ENCODE data around the gene PRR30.

DNA sequence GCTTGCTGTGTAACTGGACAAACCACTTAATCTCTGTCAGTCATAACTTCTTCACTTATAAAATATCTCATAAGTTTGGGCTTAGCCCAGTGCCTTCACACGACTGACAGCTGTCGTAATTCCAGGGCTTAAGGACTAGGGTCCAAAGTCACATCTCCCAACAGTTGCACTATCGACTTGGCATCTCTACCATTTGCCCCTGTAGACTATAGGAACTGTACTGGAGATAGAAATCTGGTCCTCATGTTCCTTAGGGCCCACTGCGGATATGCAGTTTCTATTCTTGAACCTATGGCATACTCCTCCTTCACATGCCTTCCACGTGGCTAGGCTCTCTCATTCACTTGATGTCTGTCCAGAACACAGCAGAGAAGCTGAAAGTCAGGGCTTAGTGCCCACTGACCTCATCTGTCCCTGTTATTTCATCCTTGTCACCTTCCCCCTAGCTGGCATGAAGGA is 12.9 kb downstream of the PRR30 start:
- TF ChIP-seq, protein P1, sequence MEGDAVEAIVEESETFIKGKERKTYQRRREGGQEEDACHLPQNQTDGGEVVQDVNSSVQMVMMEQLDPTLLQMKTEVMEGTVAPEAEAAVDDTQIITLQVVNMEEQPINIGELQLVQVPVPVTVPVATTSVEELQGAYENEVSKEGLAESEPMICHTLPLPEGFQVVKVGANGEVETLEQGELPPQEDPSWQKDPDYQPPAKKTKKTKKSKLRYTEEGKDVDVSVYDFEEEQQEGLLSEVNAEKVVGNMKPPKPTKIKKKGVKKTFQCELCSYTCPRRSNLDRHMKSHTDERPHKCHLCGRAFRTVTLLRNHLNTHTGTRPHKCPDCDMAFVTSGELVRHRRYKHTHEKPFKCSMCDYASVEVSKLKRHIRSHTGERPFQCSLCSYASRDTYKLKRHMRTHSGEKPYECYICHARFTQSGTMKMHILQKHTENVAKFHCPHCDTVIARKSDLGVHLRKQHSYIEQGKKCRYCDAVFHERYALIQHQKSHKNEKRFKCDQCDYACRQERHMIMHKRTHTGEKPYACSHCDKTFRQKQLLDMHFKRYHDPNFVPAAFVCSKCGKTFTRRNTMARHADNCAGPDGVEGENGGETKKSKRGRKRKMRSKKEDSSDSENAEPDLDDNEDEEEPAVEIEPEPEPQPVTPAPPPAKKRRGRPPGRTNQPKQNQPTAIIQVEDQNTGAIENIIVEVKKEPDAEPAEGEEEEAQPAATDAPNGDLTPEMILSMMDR (IDR thresholded peaks at IDR 0.05; ENCODE audit: low read length), result no peak
- TF ChIP-seq EZH2 (optimal IDR thresholded peaks at IDR 0.05; ENCODE audit: low read depth, low read length), result no peak
- no peak for TF ChIP-seq EZH2phosphoT487 (IDR thresholded peaks at IDR 0.05; ENCODE audit: low read length)
